ENCODE measurements around the gene KHK.

The KHK gene

GRCh38 chr2:27131429-27131828, 44.9 kb downstream of the KHK start:
- no peak for DNase-seq

GRCh38 chr2:27133195-27133875, 46.8 kb downstream of the KHK start:
- DNase-seq = no peak

GRCh38 chr2:27133905-27134780, 47.6 kb downstream of the KHK start, which contains the start of gene PREB:
PREB (minus strand) TSS chr2:27134636; CDS start chr2:27134421, 215 bp downstream.
- DNase-seq = peak; percentile 99

- DNase-seq = no peak
Measured at GRCh38 chr2:27134781-27135477, 48.4 kb downstream of the KHK start.

GRCh38 chr2:27135478-27135955, 48.9 kb downstream of the KHK start:
- DNase-seq = no peak

GRCh38 chr2:27136751-27137150, 50.2 kb downstream of the KHK start:
- no peak for DNase-seq

GRCh38 chr2:27137322-27137935, 50.9 kb downstream of the KHK start:
- no peak for DNase-seq

GRCh38 chr2:27138111-27138510, 51.5 kb downstream of the KHK start:
- no peak for DNase-seq

GRCh38 chr2:27139310-27139709, 52.7 kb downstream of the KHK start, which contains the start of gene PRR30:
PRR30 (minus strand) TSS chr2:27139410; CDS start chr2:27138329, 1,081 bp downstream.
- no peak for DNase-seq

- no peak for DNase-seq
Measured at GRCh38 chr2:27143285-27143684, 56.7 kb downstream of the KHK start.

GRCh38 chr2:27145682-27146081, 59.1 kb downstream of the KHK start:
- DNase-seq = no peak

- no peak for DNase-seq
Measured at GRCh38 chr2:27147935-27148334, 61.4 kb downstream of the KHK start.

GRCh38 chr2:27148801-27149439, 62.3 kb downstream of the KHK start, which contains the start of gene TCF23:
TCF23 (plus strand) TSS chr2:27149004; CDS start chr2:27149134, 130 bp downstream.
- no peak for DNase-seq

- no peak for DNase-seq
Measured at GRCh38 chr2:27149570-27150405, 63.2 kb downstream of the KHK start.

All from CD4-positive, alpha-beta T cell treated with Interleukin-17A for 4 hours (primary cell).